OCI-LY1 (cell line): ENCODE data around the gene CCL11.

Experiments used
- CTCF ChIP-seq: fragments of 200-600 bp; sonication (generic), shearing (Covaris generic); IDR thresholded peaks from 2 replicates; pipeline ENCODE4 v1.5.1; 2017; ENCODE audit warnings: mild to moderate bottlenecking, antibody characterized with exemption, low read length, moderate library complexity, mixed read lengths
- EZH2 ChIP-seq: fragments of 200-600 bp; sonication (generic), shearing (Covaris generic); IDR thresholded peaks from 2 replicates; pipeline ENCODE4 v1.8.0; 2017; ENCODE audit warnings: borderline replicate concordance, mixed run types, mild to moderate bottlenecking, antibody characterized with exemption, low read length, moderate library complexity, mixed read lengths

- TF ChIP-seq EZH2 (no peak), CTCF (no peak)
These were observed 19.5 kb downstream of the CCL11 start for GRCh38 chr17:34305061-34305460.
